Adrenal gland (tissue), 12 donors: ENCODE measurements around the gene CISD1. TPM values are rescaled to one million over a fixed set of nuclear protein-coding genes. Genes with fewer than 3 reads are reported as not detected.
A peak's percentile ranks its signal among the peaks of the same experiment; 100 is the strongest.

Experiments used
- DNase-seq, 7 donors: peaks; one replicate each; pipeline ENCODE4 v3.0.0-alpha.2; 2019 to 2020
- H3K27ac ChIP-seq, 5 donors: fragments of 200-600 bp; sonication (generic) in 4 of 5; 1 replicate in 3 of 5; 2 replicates in 2 of 5; pipeline versions ENCODE4 v1.5.1 to v1.8.0; 2016 to 2020; ENCODE audit warnings: mild to moderate bottlenecking in 1 of 5
- H3K27me3 ChIP-seq: fragments of 200-600 bp; 2 replicates; pipeline ENCODE4 v1.8.0; 2021
- H3K36me3 ChIP-seq, 2 donors: fragments of 200-600 bp; replicated peaks in 1 of 2; 1 replicate in 1 of 2; 2 replicates in 1 of 2; pipeline versions ENCODE4 v1.5.1 to v1.8.0; 2018 to 2022
- H3K4me1 ChIP-seq, 2 donors: fragments of 200-600 bp; replicated peaks in 1 of 2; 1 replicate in 1 of 2; 2 replicates in 1 of 2; pipeline versions ENCODE4 v1.5.1 to v1.8.0; 2018 to 2021
- H3K4me3 ChIP-seq, 4 donors: fragments of 200-600 bp; sonication (generic) in 3 of 4; one replicate each; pipeline ENCODE4 v1.5.1; 2016 to 2018
- H3K9me3 ChIP-seq, 3 donors: fragments of 200-600 bp; sonication (generic) in 1 of 3; replicated peaks in 1 of 3; 1 replicate in 2 of 3; 2 replicates in 1 of 3; pipeline versions ENCODE4 v1.5.1 to v1.8.0; 2016 to 2021
- CTCF ChIP-seq, 6 experiments: fragments of 450-650 bp in 4 of 6; fragments of 200-600 bp in 2 of 6; sonication (generic) in 1 of 6; IDR thresholded peaks; 1 replicate in 5 of 6; 2 replicates in 1 of 6; pipeline versions ENCODE4 v1.5.1 to v1.8.0; 2016 to 2021; ENCODE audit warnings: antibody characterized with exemption in 6 of 6, mild to moderate bottlenecking in 2 of 6, moderate library complexity in 1 of 6
- POLR2A ChIP-seq, 2 donors: fragments of 450-650 bp; IDR thresholded peaks; one replicate each; pipeline ENCODE4 v1.6.1; 2017; ENCODE audit warnings: antibody characterized with exemption in 2 of 2, mild to moderate bottlenecking in 2 of 2, moderate library complexity in 1 of 2
- WGBS, 4 donors: extraction: QIAGEN DNeasy Blood & Tissue Kit in 2 of 4; methylation state at CpG; one replicate each; pipeline versions ENCODE4 v1.1.5 to v1.1.7; 2013 to 2017; 5-methylcytosine and 5-hydroxymethylcytosine counted together
- intact Hi-C, 2 donors: fragments of 100-400 bp; cut with DNase I; formaldehyde crosslinking; loops; one replicate each; pipeline versions ENCODE4 v1.14.1 to v1.15.0; 2022 to 2023
- polyA plus RNA-seq, 3 donors: library from polyadenylated mRNA; stranded (reverse); fragments of 200-250 nt in 2 of 3; fragments of 350-450 nt in 1 of 3; fragmentation: Illumina TruSeq in 1 of 3; extraction: RNeasy Lipid Tissue Mini Kit (QIAGEN cat#74804) in 1 of 3; gene quantifications; one replicate each; pipeline ENCODE4 v1.2.3, GENCODE V29; 2013 to 2014
- total RNA-seq, 9 donors: library from RNA; depleted of rRNA in 4 of 9; stranded (reverse); fragments of >200 nt in 4 of 9; fragments of 120-200 nt in 1 of 9; fragmentation: NEBNext Ultra II Directional in 1 of 9; extraction: Animal tissue kit (Norgen Biotek cat#: 25700) in 1 of 9; gene quantifications; one replicate each; pipeline versions ENCODE4 v1.1.0 to v1.2.4, GENCODE V29; 2013 to 2023
- donor health status: healthy with polysubstance abuse.
- donor health status: Bipolar disorder and iron deficiency.
- donor health status: DM: yes; HTN: yes; CAD: no.
- donor health status: DM: no; HTN: no; CAD: no.
- donor health status: DM: no; HTN: no; CAD: no.
- donor health status: DM: yes; HTN: yes; CAD: no.

The CISD1 gene
- total and polyA plus RNA-seq, 12 donors: 10.5 to 156 (median 40.4) TPM

GRCh38 chr10:58266003-58266825 lies 2.7 kb upstream of the CISD1 start:
- peak in 4 of 7 donors; percentile 21 to 40 (median 22) for DNase-seq
- no peak for TF ChIP-seq POLR2A (IDR thresholded peaks at IDR 0.05)
- no peak for TF ChIP-seq CTCF (IDR thresholded peaks at IDR 0.05)
- WGBS, 4 donors: 3 to 8% (median 6%) methylated on average over 14 of the region's 14 CpGs
- peak overlapping the region in 3 of 4 donors; percentile 4 to 74 (median 71) for H3K4me3 ChIP-seq
- no peaks in the 10 kb centered on the region for H3K36me3 ChIP-seq
- H3K9me3 ChIP-seq: no peaks in the 10 kb centered on the region
- peak overlapping the region; percentile 93 to 96 (median 94) for H3K27ac ChIP-seq
- intact Hi-C loops: no loop called here
- H3K27me3 ChIP-seq: no peaks in the 10 kb centered on the region
- H3K4me1 ChIP-seq: peaks cover 0 to 28% of the 10 kb centered on the region in 2 donors

GRCh38 chr10:58266826-58267712 lies 1.9 kb upstream of the CISD1 start:
- Histone ChIP-seq H3K36me3 (no peaks in the 10 kb centered on the region), H3K9me3 (no peaks in the 10 kb centered on the region), H3K27ac (peak overlapping the region; percentile 93 to 96 (median 94)), H3K4me3 (peak overlapping the region; percentile 48 to 74 (median 64)), H3K4me1 (peaks cover 0 to 28% of the 10 kb centered on the region in 2 donors), H3K27me3 (no peaks in the 10 kb centered on the region)
- WGBS, 4 donors: 0 to 2% (median 1%) methylated on average over 29 to 53 of the region's 53 CpGs
- DNase-seq: peak; percentile 50 to 65 (median 54)
- peak in 1 of 2 donors; percentile 6 for TF ChIP-seq POLR2A (IDR thresholded peaks at IDR 0.05)
- no peak for TF ChIP-seq CTCF (IDR thresholded peaks at IDR 0.05)
- intact Hi-C loops: no loop called here

- TF ChIP-seq CTCF (IDR thresholded peaks at IDR 0.05): no peak
- peak; percentile 86 to 89 for TF ChIP-seq POLR2A (IDR thresholded peaks at IDR 0.05)
- Histone ChIP-seq H3K36me3 (no peaks in the 10 kb centered on the region), H3K27ac (peak within 1 kb of the TSS; percentile 93 to 96 (median 94)), H3K9me3 (no peaks in the 10 kb centered on the region), H3K4me3 (peak within 1 kb of the TSS; percentile 48 to 74 (median 64)), H3K4me1 (peaks cover 0 to 28% of the 10 kb centered on the region in 2 donors), H3K27me3 (no peaks in the 10 kb centered on the region)
- 0 to 1% (median 1%) methylated on average over 23 to 76 of the region's 76 CpGs for WGBS, 4 donors
- intact Hi-C loops: no loop called here
- peak; percentile 96 to 97 (median 96) for DNase-seq
These were observed 1.1 kb upstream of the CISD1 start, which contains the start of gene IPMK for GRCh38 chr10:58267713-58268453. Gene IPMK, minus strand, starts transcription at chr10:58267894. Its CDS starts 283 bp downstream, at chr10:58267611.
